ENCODE measurements around the gene SCLT1.
"Not testable (repeated sequence)": the region's sequence is repeated elsewhere in the genome, so short reads cannot be mapped to it uniquely, and the experiment has no call there.

SCLT1 gene

GRCh38 chr4:129131343-129131742 is 38.0 kb upstream of the SCLT1 start:
- H2AK5ac ChIP-seq (ENCODE audit: low read length): no peak overlapping the region
- WGBS (ENCODE audit: extremely low coverage, insufficient coverage, insufficient read length): no CpG with 5 or more reads among the region's 2 CpGs

GRCh38 chr4:129129143-129129542 is 35.8 kb upstream of the SCLT1 start:
- H4K91ac ChIP-seq (ENCODE audit: low read depth, low read length): no peak overlapping the region
- H2BK12ac ChIP-seq (ENCODE audit: low read length): no peak overlapping the region
- no peak overlapping the region for H4K12ac ChIP-seq (ENCODE audit: low read depth, low read length)
- H3K4me2 ChIP-seq (ENCODE audit: low read length): no peak overlapping the region
- H3K23ac ChIP-seq (ENCODE audit: low read length): no peak overlapping the region
- H4K8ac ChIP-seq (ENCODE audit: low read depth, low read length): no peak overlapping the region
- no peak overlapping the region for H2AFZ ChIP-seq (ENCODE audit: insufficient read depth, low read length, poor library complexity)
- H3K18ac ChIP-seq (ENCODE audit: low read length): no peak overlapping the region
- H3K36me3 ChIP-seq (ENCODE audit: control insufficient read depth in 1 of 2, insufficient read depth in 2 of 2, low read length in 2 of 2): no peaks in the 10 kb centered on the region
- H3K27ac ChIP-seq (ENCODE audit: low read depth, low read length): no peak overlapping the region
- WGBS (ENCODE audit: extremely low coverage, insufficient coverage, insufficient read length): no CpG with 5 or more reads among the region's 2 CpGs
- H3K9ac ChIP-seq (ENCODE audit: low read length): no peak overlapping the region
- no peak overlapping the region for H3K4ac ChIP-seq (ENCODE audit: low read depth, low read length)
- H3K27me3 ChIP-seq (ENCODE audit: insufficient read depth, low read length): no peaks in the 10 kb centered on the region
- H3K9me3 ChIP-seq (ENCODE audit: insufficient read depth, low read depth, low read length): peaks cover 8% of the 10 kb centered on the region
- peaks cover 2 to 3% of the 10 kb centered on the region in 2 experiments for H3K4me1 ChIP-seq (ENCODE audit: control insufficient read depth in 1 of 2, insufficient read depth in 2 of 2, low read length in 2 of 2)
- DNase-seq: no peak
- no peak overlapping the region for H3K4me3 ChIP-seq (ENCODE audit: low read depth, low read length)
- no peaks in the 10 kb centered on the region for H3K79me1 ChIP-seq (ENCODE audit: low read length)
- H2BK5ac ChIP-seq (ENCODE audit: low read depth, low read length, poor library complexity): no peak overlapping the region
- no peak overlapping the region for H2AK5ac ChIP-seq (ENCODE audit: low read length)
- no peak overlapping the region for H3K14ac ChIP-seq (ENCODE audit: low read length)
- H3K79me2 ChIP-seq (ENCODE audit: control insufficient read depth, insufficient read depth, low read length, poor library complexity): no peaks in the 10 kb centered on the region
- no peak overlapping the region for H2BK120ac ChIP-seq (ENCODE audit: insufficient read depth, low read length, poor library complexity)

More at GRCh38 chr4:129131343-129131742, 38.0 kb upstream of the SCLT1 start:
- H3K36me3 ChIP-seq (ENCODE audit: control insufficient read depth in 1 of 2, insufficient read depth in 2 of 2, low read length in 2 of 2): no peaks in the 10 kb centered on the region
- no peak overlapping the region for H3K4me2 ChIP-seq (ENCODE audit: low read length)
- no peak for DNase-seq
- H3K18ac ChIP-seq (ENCODE audit: low read length): no peak overlapping the region
- H3K9me3 ChIP-seq (ENCODE audit: insufficient read depth, low read depth, low read length): peaks cover 5% of the 10 kb centered on the region
- H3K14ac ChIP-seq (ENCODE audit: low read length): no peak overlapping the region
- no peak overlapping the region for H3K4me3 ChIP-seq (ENCODE audit: low read depth, low read length)
- no peak overlapping the region for H2BK120ac ChIP-seq (ENCODE audit: insufficient read depth, low read length, poor library complexity)
- no peak overlapping the region for H4K91ac ChIP-seq (ENCODE audit: low read depth, low read length)
- H2BK5ac ChIP-seq (ENCODE audit: low read depth, low read length, poor library complexity): no peak overlapping the region
- H3K4me1 ChIP-seq (ENCODE audit: control insufficient read depth in 1 of 2, insufficient read depth in 2 of 2, low read length in 2 of 2): peaks cover 2 to 3% of the 10 kb centered on the region in 2 experiments
- H2BK12ac ChIP-seq (ENCODE audit: low read length): no peak overlapping the region
- no peak overlapping the region for H4K12ac ChIP-seq (ENCODE audit: low read depth, low read length)
- H3K23ac ChIP-seq (ENCODE audit: low read length): no peak overlapping the region
- no peak overlapping the region for H3K27ac ChIP-seq (ENCODE audit: low read depth, low read length)
- H3K79me2 ChIP-seq (ENCODE audit: control insufficient read depth, insufficient read depth, low read length, poor library complexity): no peaks in the 10 kb centered on the region
- H4K8ac ChIP-seq (ENCODE audit: low read depth, low read length): no peak overlapping the region
- H3K4ac ChIP-seq (ENCODE audit: low read depth, low read length): no peak overlapping the region
- H3K79me1 ChIP-seq (ENCODE audit: low read length): no peaks in the 10 kb centered on the region
- no peaks in the 10 kb centered on the region for H3K27me3 ChIP-seq (ENCODE audit: insufficient read depth, low read length)
- H3K9ac ChIP-seq (ENCODE audit: low read length): no peak overlapping the region
- no peak overlapping the region for H2AFZ ChIP-seq (ENCODE audit: insufficient read depth, low read length, poor library complexity)

GRCh38 chr4:129126614-129127013 is 33.3 kb upstream of the SCLT1 start:
- H3K79me1 ChIP-seq (ENCODE audit: low read length); H3K4me2 ChIP-seq (ENCODE audit: low read length); H2BK12ac ChIP-seq (ENCODE audit: low read length); H2AFZ ChIP-seq (ENCODE audit: insufficient read depth, low read length, poor library complexity); H3K4me1 ChIP-seq (ENCODE audit: control insufficient read depth in 1 of 2, insufficient read depth in 2 of 2, low read length in 2 of 2); H3K36me3 ChIP-seq (ENCODE audit: control insufficient read depth in 1 of 2, insufficient read depth in 2 of 2, low read length in 2 of 2); H3K9ac ChIP-seq (ENCODE audit: low read length); H3K79me2 ChIP-seq (ENCODE audit: control insufficient read depth, insufficient read depth, low read length, poor library complexity); H3K14ac ChIP-seq (ENCODE audit: low read length); H4K91ac ChIP-seq (ENCODE audit: low read depth, low read length); H2BK120ac ChIP-seq (ENCODE audit: insufficient read depth, low read length, poor library complexity); H2BK5ac ChIP-seq (ENCODE audit: low read depth, low read length, poor library complexity); H2AK5ac ChIP-seq (ENCODE audit: low read length); H3K4ac ChIP-seq (ENCODE audit: low read depth, low read length); H3K23ac ChIP-seq (ENCODE audit: low read length); H4K8ac ChIP-seq (ENCODE audit: low read depth, low read length); H3K27me3 ChIP-seq (ENCODE audit: insufficient read depth, low read length); H4K12ac ChIP-seq (ENCODE audit: low read depth, low read length); H3K4me3 ChIP-seq (ENCODE audit: low read depth, low read length); DNase-seq; H3K9me3 ChIP-seq (ENCODE audit: insufficient read depth, low read depth, low read length); H3K18ac ChIP-seq (ENCODE audit: low read length); H3K27ac ChIP-seq (ENCODE audit: low read depth, low read length): not testable (repeated sequence)
- WGBS (ENCODE audit: extremely low coverage, insufficient coverage, insufficient read length): no CpG with 5 or more reads among the region's 5 CpGs

- Histone ChIP-seq H3K4me1 (ENCODE audit: control insufficient read depth in 1 of 2, insufficient read depth in 2 of 2, low read length in 2 of 2) (no peaks in the 10 kb centered on the region), H3K14ac (ENCODE audit: low read length) (no peak overlapping the region), H3K4me2 (ENCODE audit: low read length) (no peak overlapping the region), H4K8ac (ENCODE audit: low read depth, low read length) (no peak overlapping the region), H2BK120ac (ENCODE audit: insufficient read depth, low read length, poor library complexity) (no peak overlapping the region), H3K9ac (ENCODE audit: low read length) (no peak overlapping the region), H3K79me2 (ENCODE audit: control insufficient read depth, insufficient read depth, low read length, poor library complexity) (no peaks in the 10 kb centered on the region), H2AK5ac (ENCODE audit: low read length) (no peak overlapping the region), H4K12ac (ENCODE audit: low read depth, low read length) (no peak overlapping the region), H3K9me3 (ENCODE audit: insufficient read depth, low read depth, low read length) (peaks cover 6% of the 10 kb centered on the region), H3K27me3 (ENCODE audit: insufficient read depth, low read length) (no peaks in the 10 kb centered on the region), H2BK5ac (ENCODE audit: low read depth, low read length, poor library complexity) (no peak overlapping the region), H3K79me1 (ENCODE audit: low read length) (no peaks in the 10 kb centered on the region), H4K91ac (ENCODE audit: low read depth, low read length) (no peak overlapping the region), H3K4me3 (ENCODE audit: low read depth, low read length) (no peak overlapping the region), H3K23ac (ENCODE audit: low read length) (no peak overlapping the region), H2BK12ac (ENCODE audit: low read length) (no peak overlapping the region), H3K36me3 (ENCODE audit: control insufficient read depth in 1 of 2, insufficient read depth in 2 of 2, low read length in 2 of 2) (no peaks in the 10 kb centered on the region), H3K4ac (ENCODE audit: low read depth, low read length) (no peak overlapping the region), H3K27ac (ENCODE audit: low read depth, low read length) (no peak overlapping the region), H3K18ac (ENCODE audit: low read length) (no peak overlapping the region), H2AFZ (ENCODE audit: insufficient read depth, low read length, poor library complexity) (no peak overlapping the region)
- DNase-seq: no peak
- no CpG with 5 or more reads among the region's 5 CpGs for WGBS (ENCODE audit: extremely low coverage, insufficient coverage, insufficient read length)
Measured at GRCh38 chr4:129117705-129118104, 24.4 kb upstream of the SCLT1 start.

Measured in trophoblast cell (in vitro differentiated cells and primary cell).